ENCODE measurements around the gene OR5B21. TPM values are rescaled to one million over a fixed set of nuclear protein-coding genes. Genes with fewer than 3 reads are reported as not detected.

The OR5B21 gene
- total and polyA plus RNA-seq, 10 of the 15 experiments (the other 5 are each of a cell fraction or from before 2014, with no cell fraction given) = 0.22 to 0.41 (median 0.22) TPM; not detected in 7

- TF ChIP-seq ZNF592 (IDR thresholded peaks at IDR 0.05) (no peak), ZBTB4 (CRISPR knock-in tag; IDR thresholded peaks at IDR 0.05) (no peak), RAD51 (IDR thresholded peaks at IDR 0.05) (0 out of 2 replicates have a peak, but pooled peaks have one; percentile 7), ATF7 (IDR thresholded peaks at IDR 0.05; ENCODE audit: low read depth) (peak; percentile 44; the same call in 1 of the 2 replicates), USF1 (IDR thresholded peaks at IDR 0.05; ENCODE audit: borderline replicate concordance, extremely low read length, insufficient read depth, low read depth, low read length) (no peak), DPF2 (IDR thresholded peaks at IDR 0.05) (peak; percentile 72), SPI1 (IDR thresholded peaks at IDR 0.05; ENCODE audit: borderline replicate concordance, insufficient read depth, low read depth, low read length) (peak; percentile 68; the same call in 1 of the 2 replicates), SKIL (IDR thresholded peaks at IDR 0.05; ENCODE audit: low read depth, poor library complexity, severe bottlenecking) (peak; percentile 38), MXI1 (IDR thresholded peaks at IDR 0.05; ENCODE audit: low read depth, low read length) (no peak), EP300 (IDR thresholded peaks at IDR 0.05; ENCODE audit: borderline replicate concordance in 1 of 2, control insufficient read depth in 1 of 2, low read depth in 2 of 2, low read length in 2 of 2) (peak; percentile 44 to 79; a peak in 3 of 4 replicates), TCF12 (IDR thresholded peaks at IDR 0.05; ENCODE audit: low read depth, low read length) (no peak), FOXM1 (IDR thresholded peaks at IDR 0.05; ENCODE audit: low read depth, low read length) (0 out of 2 replicates have a peak, but pooled peaks have one; percentile 21), ZNF217 (IDR thresholded peaks at IDR 0.05) (peak; percentile 54; the same call in 1 of the 2 replicates), RUNX3 (IDR thresholded peaks at IDR 0.05; ENCODE audit: low read length) (peak; percentile 49), RFX5 (IDR thresholded peaks at IDR 0.05; ENCODE audit: low read depth, low read length) (no peak), NFYA (IDR thresholded peaks at IDR 0.05; ENCODE audit: borderline replicate concordance, low read depth, low read length) (no peak), CBFB (IDR thresholded peaks at IDR 0.05; ENCODE audit: low read depth) (no peak), NBN (IDR thresholded peaks at IDR 0.05) (0 out of 2 replicates have a peak, but pooled peaks have one; percentile 18)
Observed at GRCh38 chr11:58506935-58507334, 970 bp downstream of the OR5B21 start (continued).
